Kidney capillary endothelial cell (primary cell): Measurements from ENCODE around the gene SLCO4A1.

ENCODE experiments used
- DNase-seq: peaks from one replicate; pipeline ENCODE4 v3.0.0-alpha.2; 2018; ENCODE audit warnings: low spot score

The SLCO4A1 gene

GRCh38 chr20:62607366-62608217, 34.7 kb upstream of the SLCO4A1 start:
- no peak for DNase-seq

- no peak for DNase-seq
Measured at GRCh38 chr20:62608218-62608565, 34.1 kb upstream of the SLCO4A1 start.

GRCh38 chr20:62609279-62609720, 33.0 kb upstream of the SLCO4A1 start:
- no peak for DNase-seq

GRCh38 chr20:62609811-62610757, 32.2 kb upstream of the SLCO4A1 start:
- no peak for DNase-seq

GRCh38 chr20:62611012-62611411, 31.3 kb upstream of the SLCO4A1 start:
- DNase-seq: no peak

- no peak for DNase-seq
Measured at GRCh38 chr20:62611819-62612218, 30.5 kb upstream of the SLCO4A1 start.

GRCh38 chr20:62614085-62614960, 28.0 kb upstream of the SLCO4A1 start:
- no peak for DNase-seq

GRCh38 chr20:62614961-62615680, 27.2 kb upstream of the SLCO4A1 start:
- no peak for DNase-seq

GRCh38 chr20:62615750-62616251, 26.5 kb upstream of the SLCO4A1 start:
- DNase-seq: no peak

- DNase-seq: peak; percentile 57
Measured at GRCh38 chr20:62616728-62617621, 25.3 kb upstream of the SLCO4A1 start.

GRCh38 chr20:62617711-62618483, 24.4 kb upstream of the SLCO4A1 start:
- peak; percentile 88 for DNase-seq

GRCh38 chr20:62618611-62619529, 23.4 kb upstream of the SLCO4A1 start:
- no peak for DNase-seq

GRCh38 chr20:62620625-62621024, 21.7 kb upstream of the SLCO4A1 start:
- DNase-seq: no peak

- no peak for DNase-seq
Measured at GRCh38 chr20:62621251-62622110, 20.8 kb upstream of the SLCO4A1 start.

GRCh38 chr20:62622178-62622876, 20.0 kb upstream of the SLCO4A1 start:
- no peak for DNase-seq

GRCh38 chr20:62622877-62623487, 19.3 kb upstream of the SLCO4A1 start:
- no peak for DNase-seq
